K562 (cell line): ENCODE measurements around the gene KMT2E. TPM values are rescaled to one million over a fixed set of nuclear protein-coding genes. Genes with fewer than 3 reads are reported as not detected.
A peak's percentile ranks its signal among the peaks of the same experiment; 100 is the strongest.

Experiments used
- CHCHD3 ChIP-seq: fragments of 250-450 bp; sonication (Bioruptor Pico); IDR thresholded peaks from 2 replicates; pipeline ENCODE4 v2.1.2; 2022; ENCODE audit warnings: mild to moderate bottlenecking
- CREB3 ChIP-seq: fragments of 450-650 bp; conservative IDR thresholded peaks from 2 replicates; pipeline ENCODE4 v1.6.1; 2016; ENCODE audit warnings: missing genetic modification characterization, low read depth, mild to moderate bottlenecking, missing compliant biosample characterization, moderate library complexity
- MLLT1 ChIP-seq, 2 experiments: fragments of 450-650 bp; IDR thresholded peaks; 2 replicates each; pipeline ENCODE4 v1.6.1; 2016
- polyA plus RNA-seq, 8 experiments: library from polyadenylated mRNA; depleted of rRNA in 4 of 8; stranded (reverse) in 5 of 8; unstranded in 3 of 8; fragments of >200 nt; fragmentation: Nextera tagmentation in 2 of 8; fragmentation: Illumina TruSeq in 1 of 8; extraction: Ambion mirVana in 2 of 8; extraction: Trizol in 1 of 8; gene quantifications; 2 replicates each; pipeline versions ENCODE4 v1.2.1 to v1.2.3, GENCODE V29; 2011 to 2014; ENCODE audit warnings: inconsistent platforms in 1 of 8, missing spikeins in 1 of 8
- total RNA-seq, 7 experiments: library from RNA; depleted of rRNA in 6 of 7; stranded (reverse); fragments of >200 nt in 6 of 7; fragmentation: Illumina TruSeq in 2 of 7; extraction: Trizol in 2 of 7; gene quantifications; 2 replicates each; pipeline versions ENCODE4 v1.2.1 to v1.2.3, GENCODE V29; 2011 to 2021; ENCODE audit warnings: low replicate concordance in 1 of 7
- TF ChIP-seq, protein P1 (sequence below): fragments of 450-650 bp; IDR thresholded peaks from 2 replicates; pipeline ENCODE4 v1.6.1; 2016; ENCODE audit warnings: antibody characterized with exemption

Gene KMT2E
- total and polyA plus RNA-seq, 9 of the 15 experiments (the other 6 are each of a cell fraction or from before 2014, with no cell fraction given) = 8.9 to 55.3 (median 38.1) TPM

GRCh38 chr7:105016709-105017656 is 3.0 kb downstream of the KMT2E start (continued):
- TF ChIP-seq, protein P1, sequence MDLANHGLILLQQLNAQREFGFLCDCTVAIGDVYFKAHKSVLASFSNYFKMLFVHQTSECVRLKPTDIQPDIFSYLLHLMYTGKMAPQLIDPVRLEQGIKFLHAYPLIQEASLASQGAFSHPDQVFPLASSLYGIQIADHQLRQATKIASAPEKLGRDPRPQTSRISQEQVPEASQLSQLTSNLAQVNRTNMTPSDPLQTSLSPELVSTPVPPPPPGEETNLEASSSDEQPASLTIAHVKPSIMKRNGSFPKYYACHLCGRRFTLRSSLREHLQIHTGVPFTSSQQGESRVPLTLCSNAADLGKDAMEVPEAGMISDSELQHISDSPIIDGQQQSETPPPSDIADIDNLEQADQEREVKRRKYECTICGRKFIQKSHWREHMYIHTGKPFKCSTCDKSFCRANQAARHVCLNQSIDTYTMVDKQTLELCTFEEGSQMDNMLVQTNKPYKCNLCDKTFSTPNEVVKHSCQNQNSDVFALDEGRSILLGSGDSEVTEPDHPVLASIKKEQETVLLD = 0 out of 2 replicates have a peak, but pooled peaks have one; percentile 39
- TF ChIP-seq CREB3 (tag) (no peak), MLLT1 (IDR thresholded peaks at IDR 0.05) (peak; percentile 83 to 90), CHCHD3 (no peak)
